GM18867 (cell line): ENCODE measurements around the gene GLE1.
"Not testable (repeated sequence)": the region's sequence is repeated elsewhere in the genome, so short reads cannot be mapped to it uniquely, and the experiment has no call there.

ENCODE experiments used
- ATAC-seq: cut with Tn5 transposase; IDR thresholded peaks from one replicate; pipeline ENCODE4 v1.9.1; 2021; ENCODE audit warnings: mild to moderate bottlenecking, moderate library complexity; ENCODE audit not compliant: unreplicated experiment

The GLE1 gene

DNA sequence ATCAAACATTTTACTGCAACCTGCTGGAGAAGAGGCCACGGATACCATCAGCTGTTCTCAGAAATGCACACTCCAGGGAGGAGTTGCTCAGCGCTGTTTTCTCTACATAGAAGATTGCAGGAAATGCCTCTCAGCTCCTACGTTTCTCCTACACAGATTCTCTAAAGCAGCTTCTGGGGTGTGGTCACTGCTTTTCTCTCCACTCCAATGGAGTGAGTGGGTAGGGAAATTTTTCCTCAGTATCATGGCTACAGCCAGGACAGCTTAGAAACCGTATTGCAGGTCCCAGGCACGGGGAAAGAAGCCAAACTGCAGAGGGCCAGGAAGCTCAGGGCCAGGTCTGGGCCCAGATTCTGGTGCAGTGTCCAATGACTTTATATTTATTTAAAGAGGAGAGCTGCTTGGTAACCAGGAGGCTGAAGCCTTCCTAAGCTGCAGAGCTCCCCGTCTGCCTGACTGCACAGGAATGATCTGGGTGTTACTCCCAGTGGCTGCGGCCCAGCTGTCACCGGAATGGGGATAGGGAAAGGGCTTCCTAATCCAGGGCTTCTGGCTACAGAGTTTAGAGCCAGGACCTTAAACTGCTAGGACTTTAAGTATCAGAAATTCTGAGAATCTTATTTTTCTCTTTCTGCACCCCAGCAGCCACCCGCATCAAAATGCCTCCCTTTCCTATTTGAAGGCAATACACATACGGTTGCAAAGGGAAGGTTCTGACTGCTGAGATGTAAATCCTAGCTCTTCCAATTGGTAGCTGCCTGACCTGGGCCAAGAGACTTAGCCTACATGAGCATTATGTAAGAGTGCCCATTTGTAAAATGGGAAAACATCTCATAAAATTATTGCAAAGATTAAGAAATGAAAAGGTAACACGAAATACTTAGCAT lies 46.5 kb downstream of the GLE1 start:
- no peak for ATAC-seq

DNA sequence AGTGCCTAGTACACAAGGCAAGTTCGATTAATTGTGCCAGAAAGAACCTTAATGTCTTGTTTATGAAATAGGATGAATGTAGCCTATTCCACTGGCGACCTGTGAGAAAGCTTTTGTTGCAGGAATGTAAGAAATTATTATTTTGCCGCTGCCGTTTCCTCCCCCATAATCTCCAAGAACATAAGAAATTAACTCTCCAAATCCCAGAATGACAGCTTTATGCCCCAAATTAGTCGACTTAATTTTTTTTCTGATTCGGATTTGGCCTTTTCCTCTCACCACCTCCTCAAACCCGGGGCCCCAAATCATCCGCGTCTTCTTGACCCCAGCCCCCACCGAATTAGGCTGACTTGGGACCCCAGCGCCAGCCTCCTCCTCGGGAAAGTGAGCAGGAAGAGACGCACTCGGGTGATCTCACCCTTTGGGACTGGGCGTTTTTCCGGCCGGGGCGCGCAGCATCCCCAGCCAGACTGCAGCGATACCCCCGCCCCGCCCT lies 47.2 kb downstream of the GLE1 start:
- no peak for ATAC-seq

DNA sequence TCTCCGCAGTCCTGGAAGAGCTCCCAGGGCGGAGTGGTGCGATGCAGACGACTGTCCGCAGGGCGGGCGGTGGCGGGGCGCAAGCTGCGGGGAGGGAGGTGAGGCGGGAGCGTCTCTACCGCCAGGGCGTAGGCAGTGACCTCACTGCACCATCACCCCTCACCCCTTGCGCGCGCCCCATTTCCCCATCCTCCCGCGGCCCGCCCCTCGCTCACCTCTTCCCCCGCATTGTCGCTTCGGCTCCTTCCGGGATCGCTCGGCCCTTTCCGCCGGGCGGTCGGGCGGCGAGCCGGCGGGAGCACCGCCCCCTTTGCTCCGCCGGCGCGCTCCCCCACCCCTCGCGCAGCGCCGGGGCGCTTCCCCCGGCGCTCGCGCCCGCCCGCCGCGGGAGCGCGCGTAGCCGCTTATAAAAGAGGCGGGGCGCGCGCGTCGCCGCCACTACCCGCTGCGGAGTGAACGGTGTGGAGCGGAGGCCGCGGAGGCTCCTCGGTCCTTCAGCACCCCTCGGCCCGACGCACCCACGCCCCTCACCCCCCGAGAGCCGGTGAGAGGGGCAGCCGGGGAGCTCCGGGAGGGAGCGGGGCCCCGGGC lies 47.7 kb downstream of the GLE1 start, which contains the start of gene SPTAN1:
SPTAN1 (plus strand) TSS at position 435 of the 591 bp plus-strand sequence. CDS start 14,154 bp downstream, outside the sequence.
- peak; percentile 72 for ATAC-seq

GRCh38 chr9:128552744-128553440 lies 48.4 kb downstream of the GLE1 start:
- peak; percentile 37 for ATAC-seq

GRCh38 chr9:128553728-128554127 lies 49.2 kb downstream of the GLE1 start:
- no peak for ATAC-seq

DNA sequence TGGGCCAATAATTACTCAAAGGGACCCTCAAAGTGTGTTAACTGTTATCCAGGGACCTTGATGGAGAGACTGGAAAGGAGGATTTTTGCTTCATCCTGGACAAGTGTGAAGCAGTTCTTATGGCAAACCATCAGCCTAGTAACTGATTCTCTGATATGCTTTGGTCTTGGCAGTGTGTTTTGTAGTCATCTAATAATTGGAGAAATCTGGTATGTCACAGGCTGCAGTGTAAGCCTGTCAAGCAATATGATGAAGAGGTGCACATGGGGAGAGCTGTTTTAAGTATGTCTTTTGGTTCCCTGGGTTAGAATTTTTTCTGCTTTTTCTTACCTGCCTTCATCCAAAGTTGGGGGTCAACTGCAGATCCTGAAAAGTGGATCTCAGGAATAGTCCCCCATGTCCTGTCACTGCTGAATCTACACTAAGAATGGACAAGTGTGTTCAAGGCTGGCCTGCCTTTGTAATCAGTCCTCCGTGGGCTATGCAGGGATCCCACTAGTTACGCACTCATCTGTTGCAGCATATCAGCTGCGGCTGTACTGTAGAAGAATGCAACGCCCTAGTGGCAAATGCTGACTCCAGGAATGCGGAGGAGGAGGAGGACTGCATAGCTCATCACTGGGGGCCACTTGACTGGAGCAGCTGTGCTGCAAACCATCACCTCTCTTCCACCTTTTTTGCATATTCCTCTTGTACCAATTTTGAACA lies 49.8 kb downstream of the GLE1 start:
- ATAC-seq, result no peak

- ATAC-seq, result no peak
Observed at GRCh38 chr9:128555180-128555721, 50.7 kb downstream of the GLE1 start.

DNA sequence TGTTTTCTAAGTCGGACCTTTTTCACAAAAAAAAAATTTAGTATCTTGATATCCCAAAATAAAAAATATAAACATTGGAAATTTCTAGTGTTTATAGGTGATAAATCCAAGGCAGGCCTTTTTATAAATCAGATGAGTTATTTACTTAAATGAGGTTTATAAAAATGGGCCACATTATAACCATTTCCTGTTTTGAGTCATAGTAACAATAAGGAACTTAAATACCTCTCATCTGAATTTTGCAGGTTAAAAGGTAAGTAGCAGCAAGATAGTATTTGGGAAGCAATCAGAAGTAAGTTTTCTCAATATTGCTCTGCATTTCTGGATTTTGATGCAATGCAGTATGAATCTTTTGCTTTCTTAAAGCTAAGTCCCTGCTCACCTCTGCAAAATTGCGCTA lies 51.8 kb downstream of the GLE1 start:
- no peak for ATAC-seq

- ATAC-seq, result no peak
Observed at GRCh38 chr9:128556926-128557634, 52.6 kb downstream of the GLE1 start.

DNA sequence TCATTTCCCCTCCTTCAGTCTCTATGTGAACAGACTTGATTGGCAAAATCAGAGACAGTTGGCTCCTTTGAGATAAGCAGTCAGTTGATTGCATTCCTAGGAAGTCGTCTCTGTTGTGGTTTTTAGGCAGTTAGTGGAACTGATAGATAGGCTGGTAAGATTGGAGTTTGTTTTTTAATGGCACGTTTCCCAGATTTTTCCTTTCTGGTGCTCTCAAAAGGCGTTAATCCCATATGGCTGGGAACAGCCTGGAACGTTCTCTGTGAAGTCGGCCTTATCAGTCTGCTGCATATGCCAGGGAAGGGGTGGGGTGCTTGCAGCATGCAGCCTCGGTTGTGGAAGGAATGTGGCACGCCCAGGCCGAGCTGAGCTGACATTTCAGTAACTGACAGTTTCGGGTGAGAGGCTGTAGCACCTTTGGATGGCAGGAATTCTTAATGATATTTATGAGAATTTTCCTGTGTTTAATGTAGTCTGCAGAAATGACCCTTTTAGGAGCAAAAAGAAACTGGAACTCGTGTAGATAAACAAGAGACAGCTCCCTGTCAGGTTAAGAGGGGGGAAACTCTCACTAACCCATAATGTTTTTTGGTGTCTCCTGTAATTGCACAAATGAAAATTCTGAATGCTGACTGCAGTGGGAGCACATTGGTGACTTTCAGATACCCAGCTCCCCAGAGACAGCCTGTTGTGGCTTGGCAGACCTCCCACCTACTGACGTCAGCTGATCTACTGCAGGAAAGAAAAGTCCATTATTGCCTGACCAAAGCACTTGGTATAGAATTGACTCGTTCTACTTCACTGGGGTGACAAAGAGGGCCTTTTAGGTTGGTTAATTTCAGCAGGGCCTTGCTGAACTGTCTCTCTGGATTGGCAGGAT lies 54.2 kb downstream of the GLE1 start:
- peak; percentile 70 for ATAC-seq

DNA sequence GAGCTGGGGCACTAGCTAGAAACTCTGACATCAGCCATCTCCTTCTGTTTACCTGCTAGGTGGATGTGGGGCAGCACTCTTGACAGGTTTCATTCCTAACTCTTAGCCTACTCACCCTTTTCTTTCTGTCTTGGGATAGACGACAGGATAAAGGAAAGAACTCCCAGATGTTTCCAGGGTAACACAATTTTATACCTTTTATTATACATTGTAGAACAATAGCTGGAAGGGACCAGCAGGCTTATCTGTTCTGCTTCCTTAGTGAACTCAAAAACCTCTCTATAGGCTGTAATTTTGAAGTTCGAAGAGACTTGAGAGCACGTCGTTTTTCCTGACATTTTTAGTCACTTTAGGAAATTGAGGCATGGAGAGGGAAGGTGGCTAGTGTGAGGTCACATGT lies 61.1 kb downstream of the GLE1 start:
- no peak for ATAC-seq

DNA sequence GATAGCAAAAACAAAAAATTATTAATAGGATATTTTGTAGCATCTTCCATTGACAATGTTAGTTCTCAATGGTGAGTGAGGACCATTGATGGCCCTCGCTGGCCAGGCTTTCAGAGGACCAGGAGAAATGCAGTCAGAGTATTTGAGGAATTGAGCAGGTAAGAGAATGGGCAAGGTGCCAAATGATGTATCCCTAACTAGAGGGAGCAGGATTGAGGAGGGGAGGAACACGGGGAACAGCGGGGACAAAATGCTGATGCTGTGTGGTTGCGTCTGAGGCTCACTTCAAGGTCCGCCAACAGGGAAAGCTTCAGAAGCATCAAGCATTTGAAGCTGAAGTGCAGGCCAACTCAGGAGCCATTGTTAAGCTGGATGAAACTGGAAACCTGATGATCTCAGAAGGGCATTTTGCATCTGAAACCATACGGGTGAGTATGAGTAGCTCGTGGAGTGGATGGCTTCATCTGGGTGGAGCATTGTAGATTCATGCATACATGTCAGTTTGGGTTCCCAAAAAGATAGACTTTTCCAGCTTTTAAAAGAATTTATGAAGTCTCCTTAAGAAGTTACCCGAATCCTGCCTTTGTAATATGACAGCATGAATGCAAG lies 64.1 kb downstream of the GLE1 start:
- ATAC-seq, result no peak

- no peak for ATAC-seq
Observed at GRCh38 chr9:128575469-128575868, 71.0 kb downstream of the GLE1 start.

- no peak for ATAC-seq
Observed at GRCh38 chr9:128575916-128576315, 71.4 kb downstream of the GLE1 start.

DNA sequence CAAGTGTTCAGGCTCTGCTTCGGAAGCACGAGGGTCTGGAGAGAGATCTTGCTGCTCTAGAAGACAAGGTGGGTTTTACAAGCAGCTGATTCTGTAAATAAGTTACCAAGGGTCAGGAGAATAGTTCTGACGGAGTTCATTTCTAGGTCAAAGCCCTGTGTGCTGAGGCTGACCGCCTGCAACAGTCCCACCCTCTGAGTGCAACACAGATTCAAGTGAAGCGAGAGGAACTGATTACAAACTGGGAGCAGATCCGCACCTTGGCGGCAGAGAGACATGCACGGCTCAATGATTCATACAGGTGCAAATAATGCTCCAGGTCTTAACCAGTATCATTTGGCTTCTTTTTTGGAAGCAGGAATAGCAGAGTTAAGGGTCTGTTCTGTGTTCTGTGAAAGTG lies 72.7 kb downstream of the GLE1 start:
- no peak for ATAC-seq

- no peak for ATAC-seq
Observed at GRCh38 chr9:128579194-128579593, 74.7 kb downstream of the GLE1 start.

DNA sequence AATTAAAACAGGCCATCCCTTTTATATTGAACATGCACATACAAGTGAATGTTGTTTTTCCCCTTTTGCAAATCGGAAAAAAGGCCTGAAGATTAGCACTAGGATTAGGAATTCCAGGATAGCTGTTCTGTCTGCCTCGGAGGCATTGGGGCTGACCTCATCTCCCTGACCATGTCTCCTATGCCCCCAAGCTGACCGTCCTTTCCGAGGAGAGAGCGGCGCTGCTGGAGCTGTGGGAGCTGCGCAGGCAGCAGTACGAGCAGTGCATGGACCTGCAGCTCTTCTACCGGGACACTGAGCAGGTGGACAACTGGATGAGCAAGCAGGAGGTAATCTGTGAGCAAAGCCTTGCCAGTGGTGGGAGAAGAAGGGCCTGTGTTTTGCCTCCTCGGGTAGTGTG lies 76.2 kb downstream of the GLE1 start:
- ATAC-seq, result no peak

DNA sequence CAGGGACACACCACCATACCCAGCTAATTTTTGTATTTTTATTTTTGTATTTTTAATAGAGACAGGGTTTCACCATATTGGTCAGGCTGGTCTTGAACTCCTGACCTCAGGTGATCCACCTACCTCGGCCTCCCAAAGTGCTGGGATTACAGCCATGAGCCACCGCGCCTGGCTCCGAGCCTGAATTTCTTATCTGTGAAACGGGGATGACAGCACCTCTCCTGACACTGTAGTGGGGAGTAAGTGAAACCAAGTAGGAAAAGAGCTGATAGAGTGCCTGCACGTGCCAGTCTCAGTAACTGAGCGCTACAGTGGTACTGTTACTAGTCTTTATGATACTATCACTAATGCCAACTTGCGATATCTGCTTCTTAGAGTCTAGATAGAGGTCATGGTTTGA lies 80.6 kb downstream of the GLE1 start:
- ATAC-seq, result not testable (repeated sequence)

DNA sequence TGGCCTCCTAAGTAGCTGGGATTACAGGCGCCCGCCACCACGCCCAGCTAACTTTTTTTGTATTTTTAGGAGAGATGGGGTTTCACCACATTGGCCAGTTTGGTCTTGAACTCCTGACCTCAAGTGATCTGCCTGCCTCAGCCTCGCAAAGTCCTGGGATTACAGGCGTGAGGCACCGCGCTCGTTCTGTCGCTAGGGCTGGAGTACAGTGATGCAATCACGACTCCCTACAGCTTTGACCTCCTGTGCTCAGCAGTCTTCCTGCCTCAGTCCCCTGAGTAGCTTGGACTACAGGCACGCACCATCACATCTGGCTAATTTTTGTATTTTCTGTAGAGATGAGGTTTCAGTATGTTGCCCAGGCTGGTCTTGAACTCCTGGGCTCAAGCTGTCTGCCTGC lies 82.4 kb downstream of the GLE1 start:
- not testable (repeated sequence) for ATAC-seq
